ENCODE results near the gene FAM83C. TPM values are rescaled to one million over a fixed set of nuclear protein-coding genes. Genes with fewer than 3 reads are reported as not detected.
"Not testable (repeated sequence)": the region's sequence is repeated elsewhere in the genome, so short reads cannot be mapped to it uniquely, and the experiment has no call there.

Gene FAM83C
- total and polyA plus RNA-seq, 2 donors (not counting 1 experiment from before 2014, with no cell fraction given), result not detected

DNA sequence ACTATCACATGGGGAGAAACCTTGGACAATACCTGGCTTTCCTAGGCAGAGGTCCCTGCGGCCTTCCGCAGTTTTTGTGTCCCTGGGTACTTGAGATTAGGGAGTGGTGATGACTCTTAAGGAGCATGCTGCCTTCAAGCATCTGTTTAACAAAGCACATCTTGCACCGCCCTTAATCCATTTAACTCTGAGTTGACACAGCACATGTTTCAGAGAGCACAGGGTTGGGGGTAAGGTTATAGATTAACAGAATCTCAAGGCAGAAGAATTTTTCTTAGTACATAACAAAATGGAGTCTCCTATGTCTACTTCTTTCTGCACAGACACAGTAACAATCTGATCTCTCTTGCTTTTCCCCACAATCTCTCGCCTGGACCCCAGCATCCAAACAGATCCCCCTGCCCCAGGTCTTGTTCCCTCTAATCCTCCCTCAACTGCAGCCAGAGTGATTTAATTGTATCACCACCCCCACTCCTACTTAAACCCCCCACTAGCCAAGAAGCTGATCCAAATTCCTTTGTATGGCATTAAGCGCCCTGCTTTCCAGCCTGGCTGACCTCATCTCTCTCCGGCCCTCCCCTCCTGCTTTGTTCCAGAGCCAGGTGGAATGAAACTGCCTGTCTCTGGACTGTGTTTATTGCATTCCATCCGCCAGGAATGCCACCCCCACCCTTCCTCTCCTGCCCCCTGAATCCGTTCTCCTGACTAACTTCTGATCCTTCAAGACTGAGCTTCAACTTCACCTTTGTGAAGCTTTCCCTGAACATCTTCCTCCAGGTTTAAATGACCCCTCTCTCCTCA is 29.3 kb downstream of the FAM83C start:
- H3K4me3 ChIP-seq (ENCODE audit: control extremely low read depth in 1 of 5, extremely low read depth in 1 of 5, insufficient read depth in 1 of 5, low read depth in 2 of 5, low read length in 4 of 5); CTCF ChIA-PET; H3K27me3 Mint-ChIP-seq; H3K27me3 ChIP-seq (replicated peaks in 1 of 4; ENCODE audit: control extremely low read depth in 1 of 4, control insufficient read depth in 3 of 4, insufficient read depth in 4 of 4, low read length in 3 of 4); H3K4me1 Mint-ChIP-seq; H3K4me2 ChIP-seq (replicated peaks; ENCODE audit: low read depth, low read length, poor library complexity, severe bottlenecking); H3K27ac Mint-ChIP-seq; H3K9ac ChIP-seq (ENCODE audit: low read length); H3K9me3 Mint-ChIP-seq (ENCODE audit: insufficient read depth); ATAC-seq (ENCODE audit: low read depth); H2AFZ ChIP-seq (ENCODE audit: insufficient read depth, low read depth, low read length, poor library complexity, severe bottlenecking); H3K9me3 ChIP-seq (ENCODE audit: control extremely low read depth in 1 of 3, control insufficient read depth in 2 of 3, insufficient read depth in 1 of 3, low read length in 2 of 3); intact Hi-C loops (cut with micrococcal nuclease); POLR2A ChIA-PET; DNase-seq; H3K4me1 ChIP-seq (ENCODE audit: control insufficient read depth in 2 of 2, insufficient read depth in 2 of 2, low read length in 2 of 2); H3K4me3 Mint-ChIP-seq; H3K27ac ChIP-seq (ENCODE audit: low read length in 2 of 2): not testable (repeated sequence)
- Histone ChIP-seq H3K79me2 (ENCODE audit: control insufficient read depth, insufficient read depth, low read length) (peaks cover 42% of the 10 kb centered on the region), H4K20me1 (ENCODE audit: control insufficient read depth, insufficient read depth, low read length, poor library complexity, severe bottlenecking) (peaks cover 16% of the 10 kb centered on the region), H3K36me3 (replicated peaks in 1 of 2; ENCODE audit: control extremely low read depth in 1 of 2, control insufficient read depth in 1 of 2, extremely low read depth in 1 of 2, insufficient read depth in 2 of 2, low read length in 1 of 2) (peaks cover 0 to 35% of the 10 kb centered on the region in 2 experiments)
- 100% methylated on average over 5 of the region's 8 CpGs for WGBS (ENCODE audit: insufficient coverage)

DNA sequence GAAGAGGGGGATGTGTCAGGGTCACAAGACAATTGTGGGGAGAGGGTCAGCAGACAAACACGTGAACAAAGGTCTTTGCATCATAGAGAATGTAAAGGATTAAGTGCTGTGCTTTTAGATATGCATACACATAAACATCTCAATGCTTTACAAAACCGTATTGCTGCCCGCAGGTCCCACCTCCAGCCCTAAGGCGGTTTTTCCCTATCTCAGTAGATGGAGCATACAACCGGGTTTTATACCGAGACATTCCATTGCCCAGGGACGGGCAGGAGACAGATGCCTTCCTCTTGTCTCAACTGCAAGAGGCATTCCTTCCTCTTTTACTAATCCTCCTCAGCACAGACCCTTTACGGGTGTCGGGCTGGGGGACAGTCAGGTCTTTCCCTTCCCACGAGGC is 29.9 kb downstream of the FAM83C start:
- ATAC-seq (ENCODE audit: low read depth); H3K9me3 ChIP-seq (ENCODE audit: control extremely low read depth in 1 of 3, control insufficient read depth in 2 of 3, insufficient read depth in 1 of 3, low read length in 2 of 3); intact Hi-C loops (cut with micrococcal nuclease); H3K4me1 ChIP-seq (ENCODE audit: control insufficient read depth in 2 of 2, insufficient read depth in 2 of 2, low read length in 2 of 2); H2AFZ ChIP-seq (ENCODE audit: insufficient read depth, low read depth, low read length, poor library complexity, severe bottlenecking); CTCF ChIA-PET; H3K4me3 ChIP-seq (ENCODE audit: control extremely low read depth in 1 of 5, extremely low read depth in 1 of 5, insufficient read depth in 1 of 5, low read depth in 2 of 5, low read length in 4 of 5); H4K20me1 ChIP-seq (ENCODE audit: control insufficient read depth, insufficient read depth, low read length, poor library complexity, severe bottlenecking); H3K4me3 Mint-ChIP-seq; H3K27ac Mint-ChIP-seq; H3K9me3 Mint-ChIP-seq (ENCODE audit: insufficient read depth); H3K27me3 ChIP-seq (replicated peaks in 1 of 4; ENCODE audit: control extremely low read depth in 1 of 4, control insufficient read depth in 3 of 4, insufficient read depth in 4 of 4, low read length in 3 of 4); H3K4me2 ChIP-seq (replicated peaks; ENCODE audit: low read depth, low read length, poor library complexity, severe bottlenecking); H3K27ac ChIP-seq (ENCODE audit: low read length in 2 of 2); DNase-seq; H3K4me1 Mint-ChIP-seq; H3K27me3 Mint-ChIP-seq; H3K9ac ChIP-seq (ENCODE audit: low read length): not testable (repeated sequence)
- peaks cover 36% of the 10 kb centered on the region for H3K79me2 ChIP-seq (ENCODE audit: control insufficient read depth, insufficient read depth, low read length)
- peaks cover 0 to 29% of the 10 kb centered on the region in 2 experiments for H3K36me3 ChIP-seq (replicated peaks in 1 of 2; ENCODE audit: control extremely low read depth in 1 of 2, control insufficient read depth in 1 of 2, extremely low read depth in 1 of 2, insufficient read depth in 2 of 2, low read length in 1 of 2)
- 86% methylated on average over 5 of the region's 10 CpGs for WGBS (ENCODE audit: insufficient coverage)
- POLR2A ChIA-PET, result interaction anchor here (0.6 kb wide), 1 partner anchor 506 kb away, joined by 3 read pairs; no protein-coding TSS in a partner anchor
